H1 (cell line): Measurements from ENCODE around the gene DFFB. TPM values are rescaled to one million over a fixed set of nuclear protein-coding genes. Genes with fewer than 3 reads are reported as not detected.

Source experiments
- CBX5 ChIP-seq: fragments of 300-800, 300-1000 bp; sonication (generic); IDR thresholded peaks from 2 replicates; pipeline ENCODE4 v1.7.1; 2016; ENCODE audit warnings: antibody characterized with exemption, low read length, low read depth
- CEBPB ChIP-seq: IDR thresholded peaks from 2 replicates; pipeline ENCODE4 v1.6.1; 2012; ENCODE audit warnings: low read depth, low read length
- EZH2 ChIP-seq: fragments of 200-600 bp; sonication (generic); IDR thresholded peaks from 2 replicates; pipeline ENCODE4 v1.7.1; 2012; ENCODE audit warnings: low read depth, mild to moderate bottlenecking, moderate library complexity, low read length, inconsistent platforms; ENCODE audit not compliant: severe bottlenecking
- JUN ChIP-seq: IDR thresholded peaks from 2 replicates; pipeline ENCODE4 v1.6.1; 2011; ENCODE audit warnings: low read depth, mild to moderate bottlenecking, improper control_type of control experiment, low read length
- JUND ChIP-seq: IDR thresholded peaks from 2 replicates; pipeline ENCODE4 v1.6.1; 2011; ENCODE audit warnings: mild to moderate bottlenecking, improper control_type of control experiment, low read length
- KDM5A ChIP-seq: fragments of 200-600 bp; IDR thresholded peaks from 2 replicates; pipeline ENCODE4 v1.7.1; 2012; ENCODE audit warnings: mild to moderate bottlenecking, low read length, inconsistent platforms, mixed read lengths
- RNF2 ChIP-seq: fragments of 200-900, 300-1000 bp; sonication (generic); IDR thresholded peaks from 2 replicates; pipeline ENCODE4 v1.7.1; 2016; ENCODE audit warnings: borderline replicate concordance, low read depth, mild to moderate bottlenecking, antibody characterized with exemption, low read length; ENCODE audit not compliant: poor library complexity, severe bottlenecking; ENCODE audit errors: missing control alignments
- SP2 ChIP-seq: IDR thresholded peaks from 2 replicates; pipeline ENCODE4 v1.6.1; 2012; ENCODE audit warnings: mild to moderate bottlenecking, low read length, inconsistent platforms
- SP4 ChIP-seq: IDR thresholded peaks from 2 replicates; pipeline ENCODE4 v1.6.1; 2012; ENCODE audit warnings: low read length, inconsistent platforms
- SRF ChIP-seq: IDR thresholded peaks from 2 replicates; pipeline ENCODE4 v1.6.1; 2011; ENCODE audit warnings: mild to moderate bottlenecking, low read depth, low read length, moderate library complexity
- TAF1 ChIP-seq: IDR thresholded peaks from 2 replicates; pipeline ENCODE4 v1.6.1; 2011; ENCODE audit warnings: mild to moderate bottlenecking, low read depth, low read length
- polyA plus RNA-seq, 7 experiments: library from polyadenylated mRNA; depleted of rRNA in 3 of 7; stranded (reverse) in 5 of 7; unstranded in 2 of 7; fragments of >200 nt in 5 of 7; fragments of 200-250 nt in 2 of 7; gene quantifications; 1 replicate in 5 of 7; 2 replicates in 1 of 7; 4 replicates in 1 of 7; pipeline versions ENCODE4 v1.2.1 to v1.2.3, GENCODE V29; 2011 to 2013; ENCODE audit warnings: missing spikeins in 2 of 7, mixed read lengths in 2 of 7
- total RNA-seq: library from RNA; stranded (reverse); fragmentation: NEBNext Ultra II Directional; extraction: Animal tissue kit (Norgen Biotek cat#: 25700); gene quantifications from 2 replicates; pipeline ENCODE4 v1.2.1, GENCODE V29; 2021

Gene DFFB
- total and polyA plus RNA-seq, 2 of the 8 experiments (the other 6 are each of a cell fraction or from before 2014, with no cell fraction given): 8.6 to 11.9 TPM

- TF ChIP-seq JUND (no peak), CBX5 (no peak), TAF1 (no peak), SP4 (no peak), EZH2 (no peak), JUN (no peak), KDM5A (no peak), RNF2 (no peak), SP2 (no peak), CEBPB (no peak), SRF (no peak)
- TF ChIP-seq, all 59 proteins: peak for 0
Observed at GRCh38 chr1:3825356-3825755, 31.9 kb upstream of the DFFB start (continued).
